Activated naive CD4-positive, alpha-beta T cell treated with anti-CD3 and anti-CD28 coated beads, Interleukin-2, amount 50 U/mL, for 24 hours (primary cell): ENCODE results near the gene QRICH1.

ENCODE experiments used
- H3K27ac Mint-ChIP-seq: one replicate; pipeline ENCODE4 v1.8.0; 2021; ENCODE audit warnings: mild to moderate bottlenecking, mixed read lengths
- H3K27me3 Mint-ChIP-seq: one replicate; pipeline ENCODE4 v1.8.0; 2021; ENCODE audit warnings: mixed read lengths
- H3K36me3 Mint-ChIP-seq: one replicate; pipeline ENCODE4 v1.8.0; 2021; ENCODE audit warnings: mixed read lengths
- H3K4me1 Mint-ChIP-seq: one replicate; pipeline ENCODE4 v1.8.0; 2021; ENCODE audit warnings: mixed read lengths
- H3K4me3 Mint-ChIP-seq: one replicate; pipeline ENCODE4 v1.8.0; 2021; ENCODE audit warnings: mild to moderate bottlenecking, mixed read lengths
- H3K9me3 Mint-ChIP-seq: one replicate; pipeline ENCODE4 v1.8.0; 2021; ENCODE audit warnings: mixed read lengths

Gene QRICH1

DNA sequence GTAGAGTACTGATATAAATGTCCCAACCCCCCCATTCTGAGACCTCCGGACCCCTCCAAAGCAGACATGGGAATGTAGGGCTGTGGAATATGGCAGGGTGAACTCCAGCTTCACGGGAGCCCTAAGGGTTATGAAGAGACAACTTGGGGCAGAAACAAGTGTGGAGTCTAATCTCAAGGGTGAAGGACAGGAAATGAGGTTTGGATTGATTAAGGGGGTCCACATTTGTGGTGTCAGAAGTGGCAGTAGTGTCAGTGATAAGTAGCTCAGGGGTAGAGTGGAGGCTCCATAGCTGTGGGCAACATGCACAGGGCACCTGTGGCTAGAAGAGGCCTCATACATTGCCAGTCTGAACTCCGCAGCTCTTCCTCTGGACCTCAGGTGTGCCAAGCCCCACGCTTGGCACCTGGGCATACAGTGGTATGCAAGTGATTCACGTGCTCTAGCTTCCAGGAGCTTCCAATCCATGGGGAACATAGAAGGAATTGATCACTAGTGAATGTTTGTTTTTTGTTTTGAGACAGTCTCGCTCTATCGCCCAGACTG lies 108.0 kb downstream of the QRICH1 start:
- Mint-ChIP-seq H3K27me3 (no peaks in the 10 kb centered on the region), H3K36me3 (peaks cover 1% of the 10 kb centered on the region), H3K9me3 (no peaks in the 10 kb centered on the region)

DNA sequence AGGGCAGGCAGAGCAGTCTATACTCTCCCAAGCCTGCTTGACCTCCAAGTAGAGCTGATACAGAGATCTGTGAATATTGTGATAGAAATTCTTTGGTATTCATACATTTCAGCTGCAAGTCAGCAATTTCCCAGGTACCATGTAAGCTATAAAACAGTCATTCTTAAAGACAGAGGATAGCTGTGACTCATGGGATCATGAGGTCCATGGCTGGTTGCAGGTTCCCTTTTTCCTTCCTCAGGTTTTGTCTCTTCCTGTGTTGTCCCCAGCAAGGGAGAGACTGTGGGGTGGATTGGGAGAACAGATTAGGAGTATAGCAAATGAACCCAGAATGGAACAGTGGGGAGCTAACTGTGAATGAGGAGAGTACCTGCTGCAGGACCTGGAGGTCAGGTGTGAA lies 109.2 kb downstream of the QRICH1 start:
- H3K27ac Mint-ChIP-seq, result no peak overlapping the region
- peaks cover 1% of the 10 kb centered on the region for H3K36me3 Mint-ChIP-seq
- no peak overlapping the region for H3K4me3 Mint-ChIP-seq
- no peaks in the 10 kb centered on the region for H3K27me3 Mint-ChIP-seq
- H3K4me1 Mint-ChIP-seq, result peaks cover 16% of the 10 kb centered on the region
- H3K9me3 Mint-ChIP-seq, result no peaks in the 10 kb centered on the region

More for the DNA sequence above, 108.0 kb downstream of the QRICH1 start:
- no peak overlapping the region for H3K4me3 Mint-ChIP-seq
- H3K4me1 Mint-ChIP-seq, result peaks cover 18% of the 10 kb centered on the region
- no peak overlapping the region for H3K27ac Mint-ChIP-seq

DNA sequence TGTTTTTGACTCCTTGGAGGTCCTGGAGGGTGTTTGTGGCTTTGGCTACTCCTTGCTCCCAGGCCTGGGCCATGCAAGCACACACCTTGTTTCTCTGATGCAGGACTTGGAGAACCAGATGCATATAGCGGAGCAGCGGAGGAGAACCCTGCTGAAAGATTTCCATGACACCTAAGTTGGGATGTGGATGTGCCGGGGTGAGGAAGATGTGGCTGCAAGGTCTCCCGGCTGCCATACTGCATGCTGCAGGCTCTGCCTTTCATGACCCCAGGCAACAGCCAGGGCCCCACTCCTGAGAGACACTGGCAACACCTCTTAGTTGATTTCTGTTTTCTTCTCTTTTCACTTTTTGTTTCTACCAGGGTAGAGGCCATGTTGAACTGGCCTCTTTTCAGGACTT lies 110.8 kb downstream of the QRICH1 start:
- H3K4me1 Mint-ChIP-seq, result peaks cover 6% of the 10 kb centered on the region
- H3K9me3 Mint-ChIP-seq, result no peaks in the 10 kb centered on the region
- H3K4me3 Mint-ChIP-seq, result no peak overlapping the region
- H3K36me3 Mint-ChIP-seq, result peaks cover 6% of the 10 kb centered on the region
- H3K27ac Mint-ChIP-seq, result no peak overlapping the region
- H3K27me3 Mint-ChIP-seq, result no peaks in the 10 kb centered on the region

DNA sequence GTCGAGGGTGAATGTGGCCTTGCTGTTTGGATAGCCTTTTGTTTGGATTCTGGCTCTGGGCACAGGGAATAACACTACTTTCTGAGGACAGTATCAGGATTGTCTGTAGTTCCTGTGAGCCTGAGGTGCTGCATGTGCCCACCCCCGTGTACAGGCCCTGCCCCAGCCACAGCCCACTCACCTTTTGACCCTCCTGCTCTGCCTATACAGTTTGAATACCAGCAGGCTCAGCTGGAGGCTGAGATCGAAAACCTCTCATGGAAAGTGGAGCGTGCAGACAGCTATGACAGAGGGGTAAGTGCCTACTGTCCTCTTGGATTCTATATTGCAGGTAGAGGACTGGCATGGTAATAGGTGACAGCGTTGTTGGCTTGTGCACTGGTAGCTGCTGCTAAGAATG lies 111.2 kb downstream of the QRICH1 start:
- peaks cover 6% of the 10 kb centered on the region for H3K36me3 Mint-ChIP-seq
- H3K9me3 Mint-ChIP-seq, result no peaks in the 10 kb centered on the region
- H3K4me3 Mint-ChIP-seq, result no peak overlapping the region
- H3K27ac Mint-ChIP-seq, result no peak overlapping the region
- H3K27me3 Mint-ChIP-seq, result no peaks in the 10 kb centered on the region
- peaks cover 2% of the 10 kb centered on the region for H3K4me1 Mint-ChIP-seq

DNA sequence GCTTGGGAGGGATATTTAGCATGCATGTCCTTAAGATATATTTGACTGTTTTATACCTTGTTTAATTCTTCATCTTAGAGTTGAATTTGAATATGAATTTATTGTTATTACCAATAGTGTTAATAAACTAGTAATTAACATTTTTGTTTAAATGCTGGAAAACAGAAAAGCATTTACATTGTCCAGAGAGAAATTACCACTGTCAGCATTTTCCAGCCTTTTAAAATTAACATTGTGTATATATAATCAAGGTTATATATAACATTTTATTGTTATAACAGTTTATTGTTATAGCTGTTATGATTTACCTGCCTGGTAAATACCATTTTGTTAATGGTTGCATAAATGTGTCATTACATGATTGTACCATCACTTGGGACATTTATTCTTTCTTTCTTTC lies 111.9 kb downstream of the QRICH1 start:
- Mint-ChIP-seq H3K36me3 (peaks cover 6% of the 10 kb centered on the region), H3K27ac (no peak overlapping the region), H3K27me3 (no peaks in the 10 kb centered on the region), H3K4me1 (no peaks in the 10 kb centered on the region), H3K4me3 (no peak overlapping the region), H3K9me3 (no peaks in the 10 kb centered on the region)

DNA sequence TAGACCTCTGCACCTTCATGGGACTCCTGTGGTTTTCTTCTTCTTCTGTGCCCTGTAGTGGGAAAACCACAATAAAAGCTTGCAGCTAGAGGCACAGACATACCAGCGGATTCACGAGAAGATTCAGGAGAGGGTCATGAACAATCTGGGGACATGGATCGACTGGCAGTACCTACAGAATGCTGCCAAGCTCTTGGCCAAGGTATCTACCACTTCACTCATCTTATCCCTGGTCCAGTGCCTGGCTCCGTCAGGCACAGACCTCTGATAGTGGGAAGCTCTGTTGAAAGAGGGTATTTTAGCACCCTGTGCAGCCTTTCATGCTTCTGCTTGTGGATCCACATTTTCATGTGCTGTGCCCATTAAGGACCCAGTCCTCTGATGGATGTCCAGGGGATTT lies 113.6 kb downstream of the QRICH1 start:
- peaks cover 6% of the 10 kb centered on the region for H3K36me3 Mint-ChIP-seq
- H3K4me3 Mint-ChIP-seq, result no peak overlapping the region
- H3K27me3 Mint-ChIP-seq, result no peaks in the 10 kb centered on the region
- no peaks in the 10 kb centered on the region for H3K9me3 Mint-ChIP-seq
- H3K27ac Mint-ChIP-seq, result no peak overlapping the region
- H3K4me1 Mint-ChIP-seq, result no peaks in the 10 kb centered on the region
